Upper lobe of left lung (tissue), 6 donors: ENCODE measurements around the gene EHD4. TPM values are rescaled to one million over a fixed set of nuclear protein-coding genes. Genes with fewer than 3 reads are reported as not detected.

Experiments used
- ATAC-seq, 2 donors: fragments of 200-7000 bp; cut with Tn5 transposase; one replicate each; pipeline ENCODE4 v1.9.1; 2022; ENCODE audit warnings: mild to moderate bottlenecking in 2 of 2, moderate library complexity in 2 of 2; ENCODE audit not compliant: low FRiP score in 2 of 2
- DNase-seq, 2 donors: peaks; one replicate each; pipeline ENCODE4 v3.0.0-alpha.2; 2019 to 2020
- H3K27ac ChIP-seq, 4 donors: fragments of 200-600 bp; sonication (generic); one replicate each; pipeline ENCODE4 v1.5.1; 2016 to 2019
- H3K27me3 ChIP-seq, 4 donors: fragments of 200-600 bp; sonication (generic); one replicate each; pipeline ENCODE4 v1.5.1; 2017 to 2019
- H3K36me3 ChIP-seq, 4 donors: fragments of 200-600 bp; sonication (generic); one replicate each; pipeline ENCODE4 v1.5.1; 2016 to 2019
- H3K4me1 ChIP-seq, 4 donors: fragments of 200-600 bp; sonication (generic); one replicate each; pipeline ENCODE4 v1.5.1; 2018 to 2019
- H3K4me3 ChIP-seq, 4 donors: fragments of 200-600 bp; sonication (generic); one replicate each; pipeline ENCODE4 v1.5.1; 2017 to 2019; ENCODE audit warnings: mild to moderate bottlenecking in 2 of 4, moderate library complexity in 1 of 4
- H3K9me3 ChIP-seq, 4 donors: fragments of 200-600 bp; sonication (generic); one replicate each; pipeline ENCODE4 v1.5.1; 2018 to 2019
- CTCF ChIP-seq, 6 experiments: fragments of 450-650 bp in 4 of 6; fragments of 200-600 bp in 2 of 6; sonication (generic) in 2 of 6; IDR thresholded peaks; one replicate each; pipeline ENCODE4 v1.5.1; 2016 to 2019; ENCODE audit warnings: antibody characterized with exemption in 6 of 6
- EP300 ChIP-seq, 4 donors: sonication (generic); formaldehyde crosslinking; IDR thresholded peaks; one replicate each; pipeline ENCODE4 v1.5.1; 2017; ENCODE audit warnings: antibody characterized with exemption in 4 of 4, control low read depth in 2 of 4
- POLR2A ChIP-seq, 4 donors: fragments of 450-650 bp; IDR thresholded peaks; one replicate each; pipeline ENCODE4 v1.5.1; 2016 to 2017; ENCODE audit warnings: antibody characterized with exemption in 4 of 4, mild to moderate bottlenecking in 2 of 4
- POLR2AphosphoS5 ChIP-seq, 2 donors: sonication (generic); formaldehyde crosslinking; IDR thresholded peaks; one replicate each; pipeline ENCODE4 v1.5.1; 2017; ENCODE audit warnings: antibody characterized with exemption in 2 of 2
- WGBS, 2 donors: methylation state at CpG; one replicate each; pipeline ENCODE4 v1.1.5; 2017 to 2018; 5-methylcytosine and 5-hydroxymethylcytosine counted together
- total RNA-seq, 6 donors: library from RNA; depleted of rRNA in 4 of 6; stranded (reverse); fragments of >200 nt in 4 of 6; gene quantifications; one replicate each; pipeline versions ENCODE4 v1.1.0 to v1.2.1, GENCODE V29; 2016 to 2021
- donor health status: DM: no; HTN: no; CAD: no; lungs with moderate emphysema.
- donor health status: DM: no; HTN: yes; CAD: no; lungs with severe emphysema.

The EHD4 gene
- total RNA-seq, 6 donors from 2014 or later = 23.0 to 46.4 (median 31.5) TPM

GRCh38 chr15:41969851-41970431, 2.4 kb downstream of the EHD4 start:
- Histone ChIP-seq H3K4me3 (peak overlapping the region in 2 of 4 donors; percentile 3 to 97), H3K4me1 (peaks cover 32 to 70% (median 54%) of the 10 kb centered on the region in 4 donors), H3K36me3 (no peaks in the 10 kb centered on the region), H3K27ac (peak overlapping the region; percentile 44 to 95 (median 82)), H3K27me3 (no peaks in the 10 kb centered on the region), H3K9me3 (no peaks in the 10 kb centered on the region)
- WGBS, 2 donors = 33 to 60% methylated on average over 1 to 3 of the region's 3 CpGs
- DNase-seq = no peak
- no peak for ATAC-seq
- no peak for TF ChIP-seq EP300 (IDR thresholded peaks at IDR 0.05)
- no peak for TF ChIP-seq POLR2AphosphoS5 (IDR thresholded peaks at IDR 0.05)

- peak overlapping the region; percentile 17 to 95 (median 82) for H3K27ac ChIP-seq
- DNase-seq = no peak
- no peaks in the 10 kb centered on the region for H3K9me3 ChIP-seq
- ATAC-seq = no peak
- H3K27me3 ChIP-seq = no peaks in the 10 kb centered on the region
- no peak overlapping the region for H3K4me3 ChIP-seq
- TF ChIP-seq EP300 (IDR thresholded peaks at IDR 0.05) (no peak), POLR2A (IDR thresholded peaks at IDR 0.05) (no peak), CTCF (IDR thresholded peaks at IDR 0.05) (no peak), POLR2AphosphoS5 (IDR thresholded peaks at IDR 0.05) (no peak)
- H3K4me1 ChIP-seq = peaks cover 32 to 70% (median 54%) of the 10 kb centered on the region in 4 donors
- 71 to 80% methylated on average over 4 of the region's 4 CpGs for WGBS, 2 donors
- no peaks in the 10 kb centered on the region for H3K36me3 ChIP-seq
Observed at GRCh38 chr15:41968701-41969100, 3.7 kb downstream of the EHD4 start.

GRCh38 chr15:41967506-41968206, 4.7 kb downstream of the EHD4 start:
- no peaks in the 10 kb centered on the region for H3K36me3 ChIP-seq
- peak in 1 of 2 donors; percentile 87 for DNase-seq
- H3K9me3 ChIP-seq = no peaks in the 10 kb centered on the region
- peak in 1 of 2 donors; percentile 41 for ATAC-seq
- H3K27me3 ChIP-seq = no peaks in the 10 kb centered on the region
- peaks cover 25 to 62% (median 51%) of the 10 kb centered on the region in 4 donors for H3K4me1 ChIP-seq
- no peak overlapping the region for H3K4me3 ChIP-seq
- 24 to 52% methylated on average over 4 of the region's 4 CpGs for WGBS, 2 donors
- no peak for TF ChIP-seq CTCF (IDR thresholded peaks at IDR 0.05)
- TF ChIP-seq POLR2A (IDR thresholded peaks at IDR 0.05) = no peak
- peak in 1 of 2 donors; percentile 25 for TF ChIP-seq POLR2AphosphoS5 (IDR thresholded peaks at IDR 0.05)
- H3K27ac ChIP-seq = peak overlapping the region; percentile 43 to 92 (median 58)

- Histone ChIP-seq H3K4me3 (no peak overlapping the region), H3K27ac (peak overlapping the region; percentile 43 to 92 (median 58)), H3K9me3 (no peaks in the 10 kb centered on the region), H3K4me1 (peaks cover 25 to 62% (median 52%) of the 10 kb centered on the region in 4 donors), H3K27me3 (no peaks in the 10 kb centered on the region), H3K36me3 (no peaks in the 10 kb centered on the region)
- TF ChIP-seq POLR2AphosphoS5 (IDR thresholded peaks at IDR 0.05) (no peak), POLR2A (IDR thresholded peaks at IDR 0.05) (no peak)
- ATAC-seq = no peak
- 86 to 88% methylated on average over 3 of the region's 3 CpGs for WGBS, 2 donors
- DNase-seq = no peak
Observed at GRCh38 chr15:41966920-41967465, 5.4 kb downstream of the EHD4 start.

- Histone ChIP-seq H3K4me1 (peaks cover 25 to 62% (median 52%) of the 10 kb centered on the region in 4 donors), H3K27me3 (no peaks in the 10 kb centered on the region), H3K9me3 (no peaks in the 10 kb centered on the region), H3K4me3 (no peak overlapping the region), H3K27ac (peak overlapping the region in 3 of 4 donors; percentile 43 to 92 (median 72)), H3K36me3 (no peaks in the 10 kb centered on the region)
- ATAC-seq = no peak
- DNase-seq = no peak
- WGBS, 2 donors = 76 to 81% methylated on average over 4 of the region's 4 CpGs
- TF ChIP-seq POLR2A (IDR thresholded peaks at IDR 0.05) (no peak), CTCF (IDR thresholded peaks at IDR 0.05) (no peak), EP300 (IDR thresholded peaks at IDR 0.05) (no peak), POLR2AphosphoS5 (IDR thresholded peaks at IDR 0.05) (no peak)
Observed at GRCh38 chr15:41966414-41966812, 5.9 kb downstream of the EHD4 start.
